Endometrium (tissue), 2 donors: ENCODE data around the gene SUN2.

ENCODE experiments used
- FAIRE-seq: peaks from 2 replicates; lab custom pipeline; 2012; peaks lifted over from hg19 to GRCh38; lab: Jason Lieb, UNC
- donor health status: control.
- donor health status: control.

SUN2 gene

GRCh38 chr22:38735126-38735464 lies 20.7 kb downstream of the SUN2 start:
- FAIRE-seq, result no peak

- no peak for FAIRE-seq
Observed at GRCh38 chr22:38734421-38735100, 21.2 kb downstream of the SUN2 start.

- no peak for FAIRE-seq
Observed at GRCh38 chr22:38733724-38734381, 21.9 kb downstream of the SUN2 start.

GRCh38 chr22:38733329-38733723 lies 22.5 kb downstream of the SUN2 start:
- FAIRE-seq, result no peak

- FAIRE-seq, result no peak
Observed at GRCh38 chr22:38732251-38732815, 23.5 kb downstream of the SUN2 start.

GRCh38 chr22:38731703-38732161 lies 24.1 kb downstream of the SUN2 start:
- FAIRE-seq, result no peak

GRCh38 chr22:38730411-38730871 lies 25.4 kb downstream of the SUN2 start:
- no peak for FAIRE-seq

- FAIRE-seq, result no peak
Observed at GRCh38 chr22:38729946-38730345, 25.9 kb downstream of the SUN2 start.

- no peak for FAIRE-seq
Observed at GRCh38 chr22:38728871-38729796, 26.7 kb downstream of the SUN2 start.

GRCh38 chr22:38727530-38728451 lies 28.0 kb downstream of the SUN2 start:
- FAIRE-seq, result no peak

- no peak for FAIRE-seq
Observed at GRCh38 chr22:38727123-38727522, 28.7 kb downstream of the SUN2 start.

GRCh38 chr22:38725900-38726655 lies 29.7 kb downstream of the SUN2 start:
- FAIRE-seq, result no peak

- FAIRE-seq, result no peak
Observed at GRCh38 chr22:38724926-38725571, 30.7 kb downstream of the SUN2 start.

GRCh38 chr22:38724176-38724575 lies 31.6 kb downstream of the SUN2 start:
- FAIRE-seq, result no peak

GRCh38 chr22:38721551-38721950 lies 34.2 kb downstream of the SUN2 start:
- no peak for FAIRE-seq

GRCh38 chr22:38720350-38720749 lies 35.4 kb downstream of the SUN2 start:
- FAIRE-seq, result no peak

GRCh38 chr22:38719196-38719595 lies 36.6 kb downstream of the SUN2 start:
- FAIRE-seq, result no peak

- no peak for FAIRE-seq
Observed at GRCh38 chr22:38718414-38718813, 37.4 kb downstream of the SUN2 start.

- no peak for FAIRE-seq
Observed at GRCh38 chr22:38717244-38717643, 38.6 kb downstream of the SUN2 start.

- no peak for FAIRE-seq
Observed at GRCh38 chr22:38716826-38717225, 39.0 kb downstream of the SUN2 start.
